AG08395 (cell line): ENCODE results near the gene FSHR.

Experiments
- DNase-seq: peaks from one replicate; pipeline ENCODE4 v3.0.0; 2012; ENCODE audit warnings: mixed read lengths, low spot score

The FSHR gene

DNA sequence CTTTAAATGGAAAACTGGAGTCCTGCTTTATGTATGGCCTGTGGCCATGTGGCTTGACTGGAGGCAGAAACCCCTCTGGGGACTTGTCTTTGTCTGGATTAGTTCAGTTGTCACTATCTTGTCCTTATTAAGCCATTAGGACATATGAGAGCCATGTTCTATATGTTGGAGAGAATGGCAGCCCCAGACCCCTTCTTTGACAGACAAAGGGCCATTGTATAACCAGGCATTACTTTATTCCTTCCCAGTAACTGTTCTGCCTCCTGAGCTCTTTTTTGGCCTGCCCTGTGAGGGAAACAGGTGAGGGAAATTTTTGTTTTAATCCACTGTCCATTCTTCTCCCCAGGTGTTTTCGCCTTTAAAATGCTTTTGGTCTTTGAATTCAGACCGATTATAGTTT lies 43.3 kb downstream of the FSHR start:
- DNase-seq, result no peak

DNA sequence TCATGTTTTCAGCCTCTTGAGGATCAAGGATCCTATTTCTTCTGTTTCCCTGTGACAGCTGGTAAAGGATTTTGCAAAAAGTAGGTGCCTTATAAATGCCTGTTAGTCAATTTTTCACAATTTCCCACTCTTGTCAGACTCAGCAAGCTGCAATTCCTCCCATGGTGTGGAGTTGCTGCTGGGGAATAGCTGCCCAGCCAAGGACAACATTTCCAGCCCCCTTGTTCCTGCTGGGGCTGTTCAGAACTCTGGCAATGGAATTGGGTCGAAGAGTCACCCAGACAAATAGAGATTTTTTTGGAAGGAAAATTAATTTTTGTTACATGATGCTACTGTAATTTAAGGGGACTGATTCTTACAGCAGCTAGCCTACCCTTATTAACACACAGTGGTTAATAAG lies 43.7 kb downstream of the FSHR start:
- DNase-seq, result no peak

DNA sequence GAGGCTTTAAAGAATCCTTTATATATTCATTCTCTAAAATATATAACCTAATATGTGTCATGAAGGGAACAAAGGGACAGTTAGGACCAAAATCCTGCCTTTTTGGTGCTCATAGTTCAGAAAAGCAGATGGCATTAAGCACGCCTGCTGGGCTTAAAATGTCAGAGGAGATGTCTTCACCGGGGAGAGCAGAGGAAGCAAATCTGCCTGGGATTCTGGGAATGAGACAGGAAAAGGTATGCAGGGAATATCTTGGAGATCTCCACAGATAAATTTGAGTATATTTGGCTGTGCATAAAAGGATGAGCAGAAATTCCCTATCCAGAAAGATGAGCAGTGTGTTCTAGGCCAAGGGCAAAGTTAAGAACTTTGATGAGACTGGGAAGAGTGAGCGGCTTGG lies 45.5 kb downstream of the FSHR start:
- no peak for DNase-seq

DNA sequence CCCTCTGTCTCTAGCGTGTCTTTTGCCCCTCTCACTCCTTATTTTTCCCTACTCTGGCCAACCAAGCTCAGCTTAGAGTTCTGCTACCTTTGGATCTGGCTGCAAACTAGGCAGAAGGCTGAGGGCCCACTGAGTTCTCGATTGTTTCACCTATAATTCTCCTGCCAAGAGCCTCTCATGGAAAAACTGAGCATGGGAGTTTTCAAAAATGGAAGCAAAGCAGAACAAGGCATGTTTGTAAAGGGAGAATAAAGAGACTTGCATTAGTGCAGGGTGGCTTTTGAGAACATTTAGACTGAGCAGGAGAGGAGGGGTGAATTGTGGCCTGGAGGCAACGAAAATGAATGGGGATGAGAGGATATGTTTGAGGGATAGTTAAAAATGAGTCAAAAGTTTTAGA lies 45.9 kb downstream of the FSHR start:
- no peak for DNase-seq

DNA sequence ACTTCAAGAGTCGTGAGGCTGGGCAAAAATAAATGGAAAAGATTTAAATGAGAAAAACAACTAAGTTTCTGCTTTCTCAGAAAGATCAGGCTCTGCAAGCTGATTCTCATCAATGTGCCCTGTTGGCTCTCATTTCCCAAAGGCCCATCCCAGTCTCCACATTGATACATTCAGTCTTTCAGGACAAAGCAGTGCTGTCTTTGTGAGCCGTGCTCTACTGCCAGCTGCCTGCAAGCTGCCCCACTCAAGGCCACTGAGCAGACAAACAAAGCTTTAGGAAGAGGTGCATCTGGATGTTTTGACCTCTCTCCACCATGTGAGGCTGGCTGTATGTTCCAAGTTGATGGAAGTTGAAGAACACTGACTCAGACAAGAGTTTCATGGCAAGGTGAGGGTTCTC lies 48.8 kb downstream of the FSHR start:
- DNase-seq, result no peak

DNA sequence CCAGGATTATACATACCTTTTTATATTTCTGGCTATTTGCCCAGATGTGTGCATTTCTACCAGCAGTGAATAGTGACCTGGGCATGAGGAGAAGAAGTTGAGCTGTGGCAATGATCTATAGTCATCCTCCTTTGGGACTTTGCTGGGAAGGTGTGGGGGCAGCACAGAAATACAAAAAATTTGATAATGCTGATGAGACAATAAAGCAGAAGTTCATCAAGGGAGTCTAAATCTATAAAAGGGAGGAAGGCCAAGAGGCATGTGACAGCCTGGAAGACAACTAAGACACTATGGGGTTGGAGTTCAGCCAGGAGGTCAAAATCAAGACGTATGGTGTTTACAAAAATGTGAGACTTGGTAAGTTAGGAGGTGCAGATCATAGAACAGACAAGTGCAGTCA lies 52.2 kb downstream of the FSHR start:
- no peak for DNase-seq

DNA sequence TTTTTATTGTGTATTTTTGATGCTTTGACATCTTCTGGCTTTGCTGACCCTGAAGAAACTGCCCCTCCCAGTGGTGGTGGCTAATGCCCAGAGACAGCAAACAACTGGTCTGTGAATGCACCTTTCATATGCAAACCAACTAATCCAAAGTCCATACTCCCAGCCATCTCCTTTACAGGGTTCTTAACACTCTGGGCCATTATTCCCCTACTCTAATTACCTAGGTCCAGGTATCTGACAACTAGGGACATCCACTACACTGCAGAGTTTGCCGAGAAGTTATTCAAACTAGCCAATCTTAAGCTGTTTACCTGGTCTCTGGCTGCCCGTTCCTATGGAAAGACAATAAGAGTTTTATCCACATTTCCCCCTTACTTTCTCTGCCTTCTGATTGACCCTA lies 73.6 kb downstream of the FSHR start:
- DNase-seq, result no peak

DNA sequence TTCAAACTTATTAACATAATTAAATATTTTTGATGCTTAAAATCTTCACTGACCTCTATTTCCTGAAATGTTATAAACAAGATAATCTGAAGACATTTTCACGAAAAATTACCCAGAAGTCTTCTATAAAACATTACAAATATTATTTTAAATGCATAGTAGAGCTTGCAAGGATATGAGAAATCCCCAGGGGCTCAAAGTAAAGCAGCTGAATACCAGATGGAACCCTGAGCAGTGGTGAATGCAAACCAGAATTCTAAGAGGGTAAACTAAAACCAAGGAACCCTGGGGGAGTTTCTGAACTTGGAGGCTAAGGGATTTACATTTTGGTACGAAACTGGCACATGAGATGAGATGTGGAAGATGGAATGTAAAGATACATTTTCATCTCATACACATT lies 83.6 kb downstream of the FSHR start:
- no peak for DNase-seq

DNA sequence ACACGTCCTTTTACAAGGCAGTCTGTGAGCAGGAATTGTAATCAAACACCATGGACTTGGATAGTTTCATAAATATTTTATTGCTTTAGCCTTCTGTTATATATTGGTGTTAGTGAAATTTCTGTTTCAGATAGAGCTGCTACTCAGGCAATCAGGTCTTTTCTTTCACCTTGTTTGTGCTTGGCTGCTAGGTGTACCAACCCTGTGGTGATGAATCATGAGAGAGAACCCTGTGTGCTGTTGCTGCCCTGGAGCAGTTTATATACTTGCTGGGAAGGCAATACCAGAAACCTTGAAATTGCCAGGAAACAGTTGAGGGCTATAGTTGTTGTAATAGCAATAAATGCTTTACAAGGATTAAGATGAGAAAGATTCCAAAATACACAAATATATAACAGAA lies 84.5 kb downstream of the FSHR start:
- no peak for DNase-seq

DNA sequence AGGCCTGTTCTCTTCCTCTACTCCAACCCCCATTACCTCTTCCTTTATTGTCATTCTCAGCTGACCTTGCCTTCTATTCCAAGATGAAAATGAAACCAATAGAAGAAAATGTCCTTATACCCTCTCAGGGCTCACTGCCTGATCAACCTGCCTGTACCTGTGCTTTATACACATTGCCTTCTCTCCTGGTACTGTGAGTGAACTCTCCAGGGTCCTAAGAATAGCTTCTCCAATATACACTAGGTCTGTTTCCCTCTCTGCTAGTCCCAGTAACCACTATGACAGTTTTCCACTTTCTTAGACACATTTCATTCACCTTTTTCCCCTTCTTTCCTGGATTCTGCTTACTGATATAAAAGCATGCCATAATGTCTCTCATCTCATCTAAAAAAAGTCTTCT lies 85.7 kb downstream of the FSHR start:
- DNase-seq, result no peak

DNA sequence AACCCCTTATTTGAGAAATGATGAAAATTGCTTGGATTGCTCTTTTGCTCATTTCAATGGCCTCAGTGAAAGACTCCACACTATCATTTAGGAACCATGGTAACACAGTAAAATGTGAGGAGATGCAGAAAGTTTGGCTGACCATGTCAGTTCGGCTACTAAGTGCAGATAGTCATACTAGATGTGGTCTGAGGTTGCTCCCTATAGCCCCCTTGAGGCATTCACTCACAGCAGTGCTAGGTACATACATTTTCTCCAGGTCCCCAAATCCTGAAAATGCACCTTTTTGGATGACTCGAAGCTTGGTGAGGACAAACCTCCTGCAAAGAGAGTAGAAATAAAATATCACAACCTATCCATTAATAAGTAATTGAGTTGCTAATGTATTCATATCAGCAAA lies 86.3 kb downstream of the FSHR start:
- DNase-seq, result no peak

DNA sequence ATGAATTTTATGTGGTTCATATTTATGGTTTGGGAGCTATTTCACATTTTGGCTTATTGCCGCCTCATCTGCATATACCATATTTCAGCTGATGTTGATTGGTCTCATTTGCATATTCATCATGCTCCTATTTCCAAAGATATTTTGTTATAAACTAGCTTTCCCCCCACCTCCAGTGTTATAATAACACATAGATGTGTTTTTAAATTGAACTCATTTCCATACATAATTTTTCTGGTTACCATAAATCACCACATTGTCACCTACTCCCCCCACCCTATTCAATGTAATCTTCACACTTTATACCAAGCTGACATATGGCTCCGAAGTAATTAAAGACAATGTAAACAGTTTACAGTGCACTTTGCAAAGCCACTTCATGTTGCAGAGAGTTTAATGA lies 101.2 kb downstream of the FSHR start:
- DNase-seq, result no peak

DNA sequence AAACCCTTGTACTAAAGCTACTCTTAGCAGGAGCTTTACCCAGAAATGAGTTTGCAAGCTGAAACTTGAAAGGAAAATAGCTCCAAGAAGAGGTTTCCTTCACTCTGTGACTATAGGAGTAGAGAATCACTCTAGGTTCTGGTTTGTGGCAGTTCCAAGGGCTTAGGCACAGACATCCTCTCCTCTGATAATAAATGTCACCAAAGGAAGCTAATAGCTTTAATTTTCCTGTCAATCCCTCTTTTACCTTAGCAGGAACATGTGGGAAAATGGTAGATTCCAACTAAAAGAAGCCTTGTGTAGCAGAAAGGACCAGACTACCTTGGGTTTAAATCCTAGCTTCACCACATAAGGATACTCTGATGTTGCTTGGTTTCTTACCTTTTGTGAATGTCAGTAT lies 104.0 kb downstream of the FSHR start:
- DNase-seq, result no peak

DNA sequence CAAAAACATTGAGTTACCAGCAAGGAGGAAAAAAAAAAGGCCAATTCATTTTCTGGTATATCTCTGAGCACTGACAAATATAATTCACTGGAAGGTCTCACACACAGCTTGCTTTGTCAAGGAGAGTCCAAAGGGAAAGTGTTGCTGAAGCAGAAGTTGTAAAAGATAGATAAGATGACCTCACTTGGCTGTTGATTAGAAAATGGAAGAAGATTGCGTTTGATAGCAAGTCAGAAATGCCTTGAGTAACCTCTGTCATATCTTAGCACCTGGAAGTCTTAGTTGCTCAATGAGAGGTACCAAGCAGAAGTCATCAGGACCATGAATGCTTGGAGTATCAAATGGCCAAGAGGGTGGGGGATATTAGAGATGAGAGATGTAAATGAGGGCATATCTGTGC lies 105.2 kb downstream of the FSHR start:
- no peak for DNase-seq

DNA sequence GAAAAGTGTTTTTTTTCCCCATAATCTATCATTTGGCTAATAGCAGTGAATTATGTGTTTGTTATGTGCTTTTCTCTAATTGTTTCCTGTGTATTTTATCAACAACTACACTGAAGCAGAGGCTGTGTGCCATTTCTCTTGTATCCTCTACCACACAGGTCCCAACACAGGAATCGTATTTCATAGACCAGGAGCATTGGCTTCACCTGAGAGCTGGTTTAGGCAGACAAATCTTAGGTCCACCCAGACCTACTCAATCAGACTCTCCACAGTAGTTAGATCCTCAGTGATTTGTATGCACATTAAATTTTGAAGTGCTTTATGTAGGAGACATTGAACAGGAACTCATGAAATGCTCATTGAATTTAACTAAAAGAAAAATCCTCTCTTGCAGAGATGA lies 109.2 kb downstream of the FSHR start:
- DNase-seq, result no peak

DNA sequence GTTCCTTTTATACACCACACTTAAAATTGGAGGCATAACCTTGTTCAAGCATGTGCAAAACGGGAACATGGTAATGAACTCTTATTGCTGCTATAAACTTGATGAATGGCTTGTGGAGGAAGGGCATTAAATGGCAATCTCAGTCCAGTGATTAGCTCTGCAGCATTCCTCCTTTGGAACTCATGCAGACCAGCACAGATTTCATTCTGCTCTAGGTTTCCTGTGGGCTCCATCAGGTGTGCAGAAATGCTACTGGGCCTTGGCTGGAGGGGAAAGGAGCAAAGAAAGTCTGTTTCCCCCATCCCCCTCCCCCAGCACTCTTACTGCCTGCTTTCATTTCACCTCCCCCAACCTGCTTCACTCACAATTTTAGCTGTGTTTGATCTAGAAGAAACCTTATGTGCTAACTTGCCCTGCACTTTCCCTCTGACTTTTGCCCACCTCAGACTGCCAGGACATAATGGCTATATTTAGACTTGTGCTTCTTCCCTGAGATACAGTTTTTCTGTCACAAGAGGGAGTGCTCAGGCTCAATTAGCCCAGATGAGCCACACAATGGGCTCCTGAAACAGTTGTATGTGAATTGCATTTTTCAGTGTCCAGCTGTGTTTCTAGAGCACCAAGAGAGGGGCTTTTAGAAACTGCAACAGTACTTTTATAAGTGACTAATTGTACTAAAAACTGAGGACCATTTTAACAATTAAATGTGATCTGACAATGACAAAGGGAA lies 109.8 kb downstream of the FSHR start:
- no peak for DNase-seq

DNA sequence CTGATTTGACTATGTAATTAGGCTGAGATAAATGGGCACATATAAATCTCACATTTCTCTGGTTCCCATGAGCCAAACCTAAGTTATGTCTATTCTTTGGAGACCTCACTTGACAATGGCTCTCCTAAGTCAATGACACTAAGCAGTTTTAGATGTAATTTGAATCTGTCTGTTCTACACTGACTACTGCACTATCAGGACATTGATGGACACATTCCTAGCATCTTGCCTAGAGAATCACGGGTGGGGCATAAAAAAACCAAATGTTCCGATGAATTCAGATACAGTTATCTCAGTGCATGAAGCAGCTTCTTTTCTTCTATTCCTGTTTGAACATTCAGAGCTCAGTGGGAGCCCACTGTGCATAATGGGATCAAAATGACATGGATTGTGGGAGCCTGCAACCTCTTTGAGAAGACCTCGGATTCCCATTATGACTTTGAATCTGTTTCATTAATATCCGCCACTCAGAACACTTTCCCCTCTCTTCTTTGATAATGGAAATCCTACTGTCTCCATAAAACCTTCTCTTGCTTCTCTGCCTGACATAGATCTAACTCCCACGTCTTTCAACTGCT lies 110.8 kb downstream of the FSHR start:
- DNase-seq, result no peak

DNA sequence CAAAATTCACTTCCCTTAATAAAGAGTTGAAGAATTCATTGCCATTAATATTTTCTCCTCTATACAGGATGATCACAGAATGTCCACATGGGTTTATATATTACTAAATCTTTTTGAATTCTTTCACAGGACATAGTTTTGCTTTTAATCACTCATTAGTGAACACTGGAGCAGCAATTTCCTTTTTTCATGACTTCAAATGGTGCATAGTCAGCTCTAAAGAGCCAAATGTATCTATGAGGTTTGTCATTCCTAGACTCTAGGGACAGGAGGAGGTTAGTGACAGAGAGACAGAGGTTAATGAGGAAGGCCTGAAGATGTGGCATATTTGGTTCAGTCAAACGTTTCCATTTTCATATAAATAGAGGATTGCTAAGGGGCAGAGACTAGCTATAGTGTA lies 111.8 kb downstream of the FSHR start:
- DNase-seq, result no peak

DNA sequence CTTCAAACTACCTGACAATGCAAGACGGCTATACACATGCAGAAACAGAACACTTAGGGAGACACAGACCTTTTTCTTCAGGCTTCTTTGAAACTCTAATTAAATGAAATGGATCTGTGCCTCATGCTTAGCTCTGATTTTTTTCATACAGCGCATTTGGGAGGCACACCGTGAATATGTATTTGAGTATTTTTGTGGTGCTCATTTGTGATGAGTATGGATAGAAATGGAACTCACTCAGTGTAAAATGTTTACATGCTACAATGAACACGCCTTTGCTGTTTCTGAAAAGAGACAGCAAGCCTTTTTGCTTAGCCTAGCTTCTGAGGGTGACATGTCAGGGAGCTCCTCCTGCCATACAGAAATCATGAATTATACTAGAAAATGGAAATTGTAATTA lies 113.3 kb downstream of the FSHR start:
- no peak for DNase-seq

DNA sequence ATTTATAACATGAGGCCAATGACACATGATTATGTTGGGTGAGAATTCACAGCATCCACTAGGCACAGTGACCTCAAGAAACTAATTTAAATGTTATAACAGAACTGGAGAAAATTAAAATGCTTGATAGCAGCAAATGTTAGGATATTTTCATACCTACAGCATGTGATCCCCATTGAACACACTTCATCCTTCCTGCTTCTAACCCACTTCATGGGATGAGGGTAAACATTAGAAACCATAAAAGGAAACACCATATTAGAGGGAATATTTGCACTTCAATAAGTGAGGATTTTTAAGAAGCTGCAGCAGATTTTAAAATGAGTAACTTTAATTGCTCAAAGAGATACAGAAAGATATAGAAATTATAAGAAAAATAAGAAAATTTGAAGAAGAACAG lies 117.1 kb downstream of the FSHR start:
- no peak for DNase-seq

DNA sequence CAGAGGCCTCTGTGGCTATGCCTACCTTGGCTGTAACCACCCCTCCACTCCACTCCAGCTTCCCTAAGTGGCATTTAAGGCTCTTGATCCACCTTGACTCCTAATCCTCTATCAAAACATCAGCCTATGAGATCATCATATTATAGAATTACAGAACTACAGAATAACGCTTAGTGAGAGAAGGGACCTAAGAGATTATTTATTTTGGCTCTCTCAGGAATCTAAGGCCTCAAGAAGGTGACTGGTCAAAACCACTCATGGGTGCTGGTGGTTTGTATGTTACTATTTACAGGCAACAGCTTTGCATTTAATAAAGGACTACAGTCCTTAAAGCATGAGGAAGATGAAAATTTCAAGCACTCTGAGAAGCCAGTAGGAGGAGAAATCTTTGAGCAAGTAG lies 118.8 kb downstream of the FSHR start:
- DNase-seq, result no peak

DNA sequence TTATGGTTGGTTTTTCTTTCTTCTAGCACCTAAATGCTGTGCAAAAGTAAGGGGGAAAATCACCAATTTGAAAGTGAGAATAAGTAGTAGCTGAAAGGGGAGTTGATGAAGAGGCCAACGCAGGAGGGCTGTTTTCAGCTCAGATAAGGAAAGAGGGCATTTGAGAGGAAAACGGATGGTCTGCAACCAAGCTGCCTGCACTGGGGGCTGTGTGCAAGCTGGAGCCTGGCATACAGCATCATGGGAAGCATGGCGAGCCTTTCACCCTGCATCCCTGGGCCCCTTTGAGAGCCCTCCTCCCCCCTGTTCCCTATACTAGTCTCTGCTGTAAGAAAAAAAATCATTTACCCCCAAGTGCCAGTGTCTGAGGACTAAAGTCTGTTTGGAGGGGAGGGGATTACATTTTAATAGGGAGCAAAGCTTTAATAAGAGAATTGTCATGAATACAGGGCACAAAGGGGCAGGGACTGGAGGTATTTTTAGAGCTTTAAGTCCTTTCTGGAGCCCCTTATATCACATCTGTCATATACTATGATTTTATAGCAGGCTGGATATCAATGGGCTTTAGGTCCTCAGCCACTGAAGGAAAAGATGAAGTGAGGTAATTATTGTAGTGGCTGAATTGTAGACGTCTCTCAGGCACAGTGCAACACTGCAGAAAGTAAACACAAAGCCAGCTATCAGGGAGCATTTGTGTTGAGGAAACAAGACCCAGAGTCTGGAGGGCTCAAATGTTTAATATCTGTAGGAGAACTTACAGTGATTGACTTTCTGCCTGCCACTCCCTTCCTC lies 120.7 kb downstream of the FSHR start:
- no peak for DNase-seq

DNA sequence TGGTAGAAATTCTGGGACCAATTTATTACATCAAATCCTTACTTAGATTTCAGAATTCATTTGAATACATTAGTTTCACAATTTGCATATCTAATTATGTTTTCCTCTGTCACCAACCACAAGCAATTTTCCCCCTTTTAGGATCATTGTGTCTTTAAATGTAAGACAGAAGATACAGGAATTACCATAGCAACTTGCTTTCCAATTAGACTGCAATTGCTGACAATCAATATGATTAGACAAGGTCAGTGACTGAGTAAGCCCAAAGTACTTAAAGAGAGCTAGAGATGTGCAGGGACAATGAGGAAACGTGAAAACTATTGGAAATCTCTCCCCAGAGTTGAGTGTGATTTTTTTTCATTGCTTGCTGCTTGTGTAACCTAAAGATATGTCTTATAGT lies 121.4 kb downstream of the FSHR start:
- DNase-seq, result no peak

DNA sequence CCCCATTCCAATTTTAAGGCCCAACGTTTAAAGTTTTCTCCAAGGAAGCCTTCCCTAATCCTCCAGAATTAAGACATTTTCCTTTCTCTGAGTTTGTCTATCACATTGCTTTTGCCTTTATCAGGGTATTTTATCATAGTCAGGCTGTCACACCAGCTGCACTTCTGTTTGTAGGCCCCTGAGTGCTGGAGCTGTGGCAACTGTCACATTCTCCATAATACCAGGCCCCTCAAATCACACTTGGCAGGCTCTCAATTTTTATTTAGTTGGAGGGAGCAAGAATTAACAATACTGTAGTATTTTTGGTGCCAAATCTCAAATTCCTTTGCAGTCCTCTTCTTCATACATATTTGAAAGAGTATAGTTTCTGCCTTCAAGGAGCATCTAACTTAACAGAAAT lies 122.2 kb downstream of the FSHR start:
- DNase-seq, result no peak
